Measurements from ENCODE around the gene A4GNT.

DNA sequence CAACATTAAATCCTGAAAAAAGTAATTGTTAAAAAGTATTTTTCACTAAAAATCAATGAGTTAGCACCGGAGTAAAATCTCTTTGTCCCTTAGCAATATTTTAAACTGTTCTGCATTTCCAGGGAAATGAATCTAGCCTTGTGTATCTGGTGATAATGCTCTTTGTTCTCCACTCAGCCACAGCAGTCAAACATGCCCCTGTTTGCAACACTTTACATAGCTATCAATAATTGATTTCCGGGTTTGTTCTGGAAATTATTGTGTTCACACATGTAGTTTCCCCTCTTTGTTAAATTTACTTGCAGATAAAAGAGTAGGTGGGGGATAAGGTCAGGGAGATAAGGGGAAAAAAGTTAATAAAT, 3.6 kb upstream of the A4GNT start:
- TF ChIP-seq CTCF (conservative IDR thresholded peaks at IDR 0.05) (no peak), ZFX (IDR thresholded peaks at IDR 0.05) (no peak)

Measured in C4-2B (cell line).